Esophagus muscularis mucosa (tissue), 4 donors: ENCODE measurements around the gene POLQ. TPM values are rescaled to one million over a fixed set of nuclear protein-coding genes. Genes with fewer than 3 reads are reported as not detected.
"Not testable (repeated sequence)": the region's sequence is repeated elsewhere in the genome, so short reads cannot be mapped to it uniquely, and the experiment has no call there.

Source experiments
- DNase-seq: peaks from one replicate; pipeline ENCODE4 v3.0.0-alpha.2; 2017; ENCODE audit errors: extremely low spot score
- H3K27ac ChIP-seq, 4 donors: fragments of 200-600 bp; sonication (generic); replicated peaks in 1 of 4; 1 replicate in 3 of 4; 2 replicates in 1 of 4; pipeline ENCODE4 v1.5.1; 2016 to 2019; ENCODE audit warnings: mild to moderate bottlenecking in 1 of 4
- H3K27me3 ChIP-seq, 4 donors: fragments of 200-600 bp; sonication (generic); one replicate each; pipeline versions ENCODE4 v1.5.1 to v1.6.0; 2016 to 2019
- H3K36me3 ChIP-seq, 4 donors: fragments of 200-600 bp; sonication (generic); one replicate each; pipeline ENCODE4 v1.5.1; 2016 to 2019
- H3K4me1 ChIP-seq, 4 donors: fragments of 200-600 bp; sonication (generic); one replicate each; pipeline ENCODE4 v1.5.1; 2016 to 2019
- H3K4me3 ChIP-seq, 4 donors: fragments of 200-600 bp; sonication (generic); 1 replicate in 2 of 4; 2 replicates in 2 of 4; pipeline ENCODE4 v1.5.1; 2016 to 2019; ENCODE audit warnings: mild to moderate bottlenecking in 4 of 4, moderate library complexity in 1 of 4
- H3K9me3 ChIP-seq, 4 donors: fragments of 200-600 bp; sonication (generic); 1 replicate in 3 of 4; 2 replicates in 1 of 4; pipeline ENCODE4 v1.5.1; 2016 to 2019
- EP300 ChIP-seq: sonication (generic); formaldehyde crosslinking; IDR thresholded peaks from one replicate; pipeline ENCODE4 v1.6.1; 2017; ENCODE audit warnings: antibody characterized with exemption
- POLR2A ChIP-seq: fragments of 450-650 bp; IDR thresholded peaks from one replicate; pipeline ENCODE4 v1.6.1; 2017; ENCODE audit warnings: antibody characterized with exemption, moderate library complexity, mild to moderate bottlenecking, low read depth
- POLR2AphosphoS5 ChIP-seq, 2 donors: sonication (generic); formaldehyde crosslinking; IDR thresholded peaks; one replicate each; pipeline ENCODE4 v1.6.1; 2017; ENCODE audit warnings: antibody characterized with exemption in 2 of 2
- WGBS: methylation state at CpG from one replicate; pipeline ENCODE4 v1.1.5; 2018; 5-methylcytosine and 5-hydroxymethylcytosine counted together
- intact Hi-C: fragments of 100-400 bp; cut with DNase I; formaldehyde crosslinking; loops from one replicate; pipeline ENCODE4 v1.15.1; 2023
- total RNA-seq, 4 donors: library from RNA; depleted of rRNA; stranded (reverse); fragments of >200 nt; gene quantifications; one replicate each; pipeline versions ENCODE4 v1.1.0 to v1.2.1, GENCODE V29; 2016
- TF ChIP-seq, protein P1 (sequence below), 3 experiments: fragments of 200-600 bp in 2 of 3; fragments of 450-650 bp in 1 of 3; sonication (generic) in 2 of 3; IDR thresholded peaks; one replicate each; pipeline ENCODE4 v1.5.1; 2017 to 2019; ENCODE audit warnings: antibody characterized with exemption in 3 of 3, mild to moderate bottlenecking in 2 of 3, moderate library complexity in 1 of 3

POLQ gene
- total RNA-seq: under 1 TPM; under 0.01 to 0.40 (median 0.15) TPM

DNA sequence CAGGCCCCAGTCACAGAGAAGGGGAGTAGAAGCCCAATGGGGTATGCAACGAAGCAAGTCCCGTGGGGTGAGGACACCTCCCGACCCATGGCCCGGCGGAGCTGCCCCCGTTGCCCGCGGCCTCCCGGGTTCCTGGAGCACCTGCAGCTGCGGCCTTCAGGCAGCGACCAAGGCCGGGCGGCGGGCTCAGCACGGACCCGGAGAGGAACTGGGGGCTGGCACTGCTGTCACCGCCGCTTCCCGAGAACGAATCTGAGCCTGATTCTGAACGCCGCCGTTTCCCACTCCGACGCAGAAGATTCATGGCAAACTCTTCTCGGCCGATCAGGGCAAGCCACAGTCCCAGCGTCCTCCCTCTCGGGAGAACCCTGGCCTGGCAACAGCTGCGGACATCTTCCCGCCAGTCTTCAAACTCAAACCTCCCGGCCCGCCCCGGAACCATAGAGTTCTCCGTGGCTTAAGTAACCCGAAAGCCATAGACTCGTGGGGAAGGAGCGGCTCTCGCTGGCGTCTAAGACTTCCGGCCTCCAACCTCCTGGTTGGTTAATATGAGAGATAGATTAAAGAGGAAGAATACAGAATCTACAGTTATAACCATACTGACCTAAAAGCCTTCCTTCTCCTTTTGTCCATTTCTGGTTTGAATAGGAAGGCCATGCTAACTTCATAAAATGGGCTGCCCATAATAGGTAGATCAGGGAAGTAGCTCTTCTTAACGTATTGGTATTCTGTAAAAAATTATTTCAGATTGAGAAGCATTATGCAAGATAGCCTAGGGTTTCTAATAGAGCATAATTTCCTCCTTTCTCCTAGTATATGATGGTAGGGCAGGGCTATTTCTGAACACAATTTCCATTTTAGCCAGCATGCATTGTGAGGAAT, at the start of gene POLQ:
Gene POLQ (minus strand): TSS at position 415 of the 882 bp plus-strand sequence. CDS start 111 bp downstream, at position 304.
- H3K4me1 ChIP-seq: peaks cover 7 to 15% (median 9%) of the 10 kb centered on the region in 4 donors
- H3K27me3 ChIP-seq: no peaks in the 10 kb centered on the region
- TF ChIP-seq, protein P1, sequence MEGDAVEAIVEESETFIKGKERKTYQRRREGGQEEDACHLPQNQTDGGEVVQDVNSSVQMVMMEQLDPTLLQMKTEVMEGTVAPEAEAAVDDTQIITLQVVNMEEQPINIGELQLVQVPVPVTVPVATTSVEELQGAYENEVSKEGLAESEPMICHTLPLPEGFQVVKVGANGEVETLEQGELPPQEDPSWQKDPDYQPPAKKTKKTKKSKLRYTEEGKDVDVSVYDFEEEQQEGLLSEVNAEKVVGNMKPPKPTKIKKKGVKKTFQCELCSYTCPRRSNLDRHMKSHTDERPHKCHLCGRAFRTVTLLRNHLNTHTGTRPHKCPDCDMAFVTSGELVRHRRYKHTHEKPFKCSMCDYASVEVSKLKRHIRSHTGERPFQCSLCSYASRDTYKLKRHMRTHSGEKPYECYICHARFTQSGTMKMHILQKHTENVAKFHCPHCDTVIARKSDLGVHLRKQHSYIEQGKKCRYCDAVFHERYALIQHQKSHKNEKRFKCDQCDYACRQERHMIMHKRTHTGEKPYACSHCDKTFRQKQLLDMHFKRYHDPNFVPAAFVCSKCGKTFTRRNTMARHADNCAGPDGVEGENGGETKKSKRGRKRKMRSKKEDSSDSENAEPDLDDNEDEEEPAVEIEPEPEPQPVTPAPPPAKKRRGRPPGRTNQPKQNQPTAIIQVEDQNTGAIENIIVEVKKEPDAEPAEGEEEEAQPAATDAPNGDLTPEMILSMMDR (IDR thresholded peaks at IDR 0.05): no peak
- TF ChIP-seq POLR2AphosphoS5 (IDR thresholded peaks at IDR 0.05) (peak; percentile 52 to 89), EP300 (no peak)
- intact Hi-C loops: loop anchor here (5.0 to 10.0 kb wide), 3 partner anchors 109 to 1131 kb away; partner anchors contain the start of genes EAF2 and IQCB1
- no peaks in the 10 kb centered on the region for H3K36me3 ChIP-seq
- WGBS: under 1% methylated on average over 26 of the region's 42 CpGs
- no peaks in the 10 kb centered on the region for H3K9me3 ChIP-seq
- H3K4me3 ChIP-seq: peak within 1 kb of the TSS; percentile 57 to 64 (median 61)
- H3K27ac ChIP-seq: peak within 1 kb of the TSS; percentile 66 to 79 (median 74)
- DNase-seq: peak; percentile 96

DNA sequence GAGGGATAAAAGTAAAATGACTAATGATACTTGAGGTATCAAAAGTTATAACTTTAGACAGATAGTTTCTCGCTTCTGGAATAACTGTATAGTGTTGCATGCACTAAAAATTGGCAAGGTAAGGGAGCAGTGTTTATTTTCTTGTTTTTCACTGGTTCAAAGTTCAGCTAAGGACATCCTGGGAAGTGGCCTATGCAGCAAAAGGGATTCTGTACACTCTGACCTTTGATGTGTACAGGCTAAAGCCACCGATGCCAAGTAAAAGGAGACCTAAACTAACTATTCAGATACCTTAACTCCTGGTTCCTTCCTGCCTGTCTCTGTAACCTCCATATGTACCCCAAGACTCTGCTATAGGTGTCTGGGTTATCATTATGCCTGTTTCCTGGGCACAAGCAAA, 49.1 kb upstream of the POLQ start:
- 73% methylated on average over 2 of the region's 2 CpGs for WGBS
- intact Hi-C loops: no loop called here

DNA sequence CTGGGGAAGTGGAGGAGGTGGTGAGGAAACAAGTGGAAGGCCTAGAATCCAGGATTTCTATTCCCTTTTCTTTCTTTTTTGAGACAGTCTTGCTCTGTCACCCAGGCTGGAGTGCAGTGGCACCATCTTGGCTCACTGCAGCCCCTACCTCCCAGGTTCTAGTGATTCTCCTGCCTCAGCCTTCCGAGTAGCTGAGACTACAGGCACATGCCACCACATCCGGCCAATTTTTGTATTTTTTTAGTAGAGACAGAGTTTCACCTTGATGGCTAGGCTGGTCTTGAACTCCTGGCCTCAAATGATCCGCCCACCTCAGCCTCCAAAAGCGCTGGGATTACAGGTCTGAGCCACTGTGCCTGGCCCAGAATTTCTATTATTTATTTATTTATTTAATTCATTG, 48.0 kb upstream of the POLQ start:
- H3K4me3 ChIP-seq, DNase-seq, H3K9me3 ChIP-seq, intact Hi-C loops, H3K4me1 ChIP-seq, H3K36me3 ChIP-seq, H3K27me3 ChIP-seq: not testable (repeated sequence)
- peak overlapping the region in 1 of 4 donors; percentile 50 for H3K27ac ChIP-seq
- WGBS: 88% methylated on average over 4 of the region's 4 CpGs

More for the DNA sequence above, 49.1 kb upstream of the POLQ start:
- no peak for DNase-seq
- Histone ChIP-seq H3K4me1 (peaks cover 0 to 9% (median 3%) of the 10 kb centered on the region in 4 donors), H3K4me3 (no peak overlapping the region), H3K36me3 (no peaks in the 10 kb centered on the region), H3K27ac (no peak overlapping the region), H3K27me3 (no peaks in the 10 kb centered on the region), H3K9me3 (no peaks in the 10 kb centered on the region)
- no peak for TF ChIP-seq POLR2AphosphoS5 (IDR thresholded peaks at IDR 0.05)
- no peak for TF ChIP-seq POLR2A
- TF ChIP-seq EP300: no peak
- TF ChIP-seq, protein P1 (IDR thresholded peaks at IDR 0.05): no peak

DNA sequence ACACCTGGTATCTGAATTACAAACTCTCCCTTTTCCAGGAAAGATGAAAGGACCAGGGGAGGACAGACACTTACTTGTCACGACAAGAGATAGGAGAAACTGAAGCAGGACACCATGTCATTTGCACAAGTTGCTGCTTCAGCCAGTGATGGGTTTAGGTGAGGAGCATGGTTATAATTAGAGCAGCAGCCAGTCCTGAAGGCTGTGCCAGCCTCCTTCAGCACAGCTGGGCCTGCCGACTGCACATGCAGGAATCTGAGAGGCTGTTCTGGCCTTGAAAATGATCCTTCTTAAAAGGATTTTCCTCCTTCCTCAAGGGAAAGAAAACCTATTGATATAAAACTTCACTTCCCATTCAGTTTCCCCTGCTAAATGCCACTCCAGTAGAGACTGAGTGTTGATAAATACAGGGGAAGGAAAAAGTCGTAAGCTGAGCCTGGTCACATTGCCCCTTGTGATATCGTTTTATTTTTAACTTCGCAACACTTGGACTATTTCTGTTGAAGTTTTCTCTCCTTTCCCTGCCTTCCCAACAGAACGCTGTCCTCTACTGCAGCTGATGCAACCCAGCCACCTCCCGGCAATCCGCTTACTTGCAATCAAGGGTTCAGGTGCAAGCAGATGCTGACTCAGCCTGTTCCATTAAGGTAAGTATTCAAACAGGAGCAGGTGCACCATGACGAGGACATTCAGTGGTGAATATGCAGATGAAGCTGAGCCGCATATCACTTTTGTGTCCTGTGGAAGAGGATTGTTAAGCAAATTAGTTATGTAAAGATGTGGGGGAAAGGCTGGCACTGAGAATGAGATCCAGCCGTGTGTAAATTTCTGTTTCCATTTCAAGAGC, 47.3 kb upstream of the POLQ start, which contains the start of gene FBXO40:
Gene FBXO40 (plus strand): TSS at position 524 of the 847 bp plus-strand sequence. CDS start 27,197 bp downstream, outside the sequence.
- TF ChIP-seq, protein P1 (IDR thresholded peaks at IDR 0.05): no peak
- peak in 1 of 2 donors; percentile 8 for TF ChIP-seq POLR2AphosphoS5 (IDR thresholded peaks at IDR 0.05)
- no peak for TF ChIP-seq EP300
- no peak for TF ChIP-seq POLR2A
- Histone ChIP-seq H3K4me3 (no peak within 1 kb of the TSS), H3K4me1 (peaks cover 0 to 9% (median 3%) of the 10 kb centered on the region in 4 donors), H3K9me3 (no peaks in the 10 kb centered on the region), H3K36me3 (no peaks in the 10 kb centered on the region), H3K27ac (peak within 1 kb of the TSS in 2 of 4 donors; percentile 19 to 50), H3K27me3 (no peaks in the 10 kb centered on the region)
- 38% methylated on average over 11 of the region's 11 CpGs for WGBS
- intact Hi-C loops: no loop called here
- DNase-seq: no peak

DNA sequence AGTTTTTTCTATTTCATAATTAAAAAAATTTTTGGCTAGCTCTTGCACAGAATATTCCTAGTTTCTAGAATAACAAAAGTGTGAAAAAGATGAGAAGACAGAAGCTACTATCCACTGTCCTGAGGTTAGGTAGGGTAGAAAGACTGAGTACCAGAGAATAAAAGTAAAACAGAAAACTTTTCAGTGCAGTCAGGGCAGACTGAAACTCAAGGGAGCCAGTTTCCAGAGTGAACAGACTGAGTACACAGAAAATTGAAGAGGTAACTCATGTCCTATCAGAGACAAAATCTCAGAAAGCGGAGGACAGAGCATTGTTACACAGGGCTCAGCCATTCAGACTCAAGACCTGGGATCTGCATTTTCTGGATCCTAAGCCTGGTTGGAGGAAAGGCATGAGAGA, 38.6 kb upstream of the POLQ start:
- TF ChIP-seq POLR2AphosphoS5 (IDR thresholded peaks at IDR 0.05): no peak
- no peak for TF ChIP-seq EP300
- TF ChIP-seq POLR2A: no peak
- TF ChIP-seq, protein P1 (IDR thresholded peaks at IDR 0.05): no peak
- no peaks in the 10 kb centered on the region for H3K36me3 ChIP-seq
- H3K27me3 ChIP-seq: no peaks in the 10 kb centered on the region
- no peaks in the 10 kb centered on the region for H3K4me1 ChIP-seq
- H3K27ac ChIP-seq: no peak overlapping the region
- intact Hi-C loops: no loop called here
- no peaks in the 10 kb centered on the region for H3K9me3 ChIP-seq
- no peak for DNase-seq
- 94% methylated on average over 1 of the region's 1 CpG for WGBS
- H3K4me3 ChIP-seq: no peak overlapping the region
